HPDE6-E6E7 (cell line): ENCODE results near the gene MED12L.

ENCODE experiments used
- DNase-seq: peaks from one replicate; pipeline ENCODE4 v3.0.0; 2011; ENCODE audit warnings: missing footprints; ENCODE audit errors: extremely low spot score

Gene MED12L

DNA sequence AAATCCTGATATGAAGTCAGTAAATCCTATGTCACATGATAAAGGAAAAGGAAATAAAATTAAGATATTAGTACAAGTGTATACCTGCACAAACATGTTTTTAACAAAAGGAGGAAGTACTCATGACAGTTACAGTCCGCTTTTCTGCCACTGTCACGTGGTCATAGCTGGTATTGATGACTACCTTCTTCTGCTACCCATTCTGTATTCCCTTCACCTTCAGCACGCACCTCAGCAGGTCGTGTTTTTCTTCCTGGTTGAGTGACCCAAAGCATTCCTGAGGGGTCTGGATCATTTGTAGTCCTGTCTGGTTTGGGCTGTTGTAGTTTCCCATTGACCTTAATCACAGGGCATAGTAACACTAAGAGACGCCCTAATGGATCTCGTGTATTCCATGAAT lies 334.3 kb downstream of the MED12L start:
- DNase-seq, result no peak

DNA sequence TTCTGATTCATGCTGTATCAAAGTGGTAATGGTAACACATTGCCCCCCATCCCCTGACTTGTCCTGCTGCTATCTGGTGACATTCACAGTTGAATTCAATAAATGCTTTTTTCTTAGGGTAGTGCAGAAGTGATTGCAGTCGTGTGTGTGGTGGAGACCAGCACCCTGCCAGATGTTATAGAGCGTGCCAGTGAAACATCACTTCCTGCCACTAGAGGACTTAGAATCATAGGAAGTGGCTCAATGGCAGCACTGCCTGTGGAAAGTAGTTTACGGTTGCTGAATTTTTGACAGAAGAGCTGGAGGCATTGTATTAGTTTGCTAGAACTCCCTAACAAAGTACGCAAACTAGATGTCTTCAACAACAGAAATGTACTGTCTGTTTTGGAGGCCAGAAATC lies 336.5 kb downstream of the MED12L start:
- no peak for DNase-seq

DNA sequence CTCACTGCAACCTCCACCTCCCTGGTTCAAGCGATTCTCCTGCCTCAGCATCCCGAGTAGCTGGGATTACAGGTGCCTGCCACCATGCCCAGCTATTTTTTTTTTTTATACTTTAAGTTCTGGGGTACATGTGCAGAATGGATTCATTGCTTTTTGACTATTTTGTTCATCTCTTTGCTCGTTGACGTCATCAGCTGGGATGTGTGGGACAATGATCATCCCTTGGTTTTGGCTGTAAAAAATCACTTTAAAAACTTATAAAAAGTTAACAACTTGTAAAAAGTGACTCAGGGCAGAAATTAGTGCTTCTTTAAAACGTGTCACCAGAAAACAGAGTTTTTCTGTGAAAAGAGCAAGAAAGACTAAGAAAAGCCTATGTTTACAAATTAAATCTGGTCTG lies 337.6 kb downstream of the MED12L start:
- no peak for DNase-seq

DNA sequence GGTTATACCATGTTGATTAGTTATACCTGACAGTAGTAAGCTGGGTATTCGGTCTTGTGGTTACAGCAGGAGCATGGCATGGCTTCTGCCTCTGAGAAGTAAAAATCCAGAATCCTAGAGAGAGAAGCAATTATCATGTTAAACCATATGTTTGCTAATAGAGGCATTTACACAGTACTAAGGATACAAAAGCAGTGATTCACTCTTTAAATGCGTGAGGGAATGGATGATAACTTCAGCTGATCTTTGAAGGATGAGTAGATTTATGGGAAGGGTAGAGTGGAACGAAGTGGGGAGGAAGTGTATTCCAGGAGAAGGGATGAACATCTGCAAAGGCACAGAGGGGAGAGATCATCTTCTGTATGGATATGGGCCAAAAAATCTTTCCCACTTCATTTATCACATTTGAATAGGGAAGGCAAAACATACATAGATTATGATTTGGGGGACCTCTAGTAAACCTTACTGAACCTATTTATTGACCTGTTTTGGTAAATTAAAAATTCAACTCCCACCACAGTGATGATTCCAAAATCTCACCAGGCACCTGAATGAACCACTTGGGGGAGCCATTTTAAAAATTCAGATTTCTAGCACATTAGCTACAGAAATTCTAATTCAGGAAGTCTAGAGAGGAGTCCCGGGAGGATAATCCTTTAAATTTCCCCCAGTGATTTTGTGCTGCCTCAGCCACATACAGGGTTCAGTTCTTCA lies 340.3 kb downstream of the MED12L start:
- no peak for DNase-seq

DNA sequence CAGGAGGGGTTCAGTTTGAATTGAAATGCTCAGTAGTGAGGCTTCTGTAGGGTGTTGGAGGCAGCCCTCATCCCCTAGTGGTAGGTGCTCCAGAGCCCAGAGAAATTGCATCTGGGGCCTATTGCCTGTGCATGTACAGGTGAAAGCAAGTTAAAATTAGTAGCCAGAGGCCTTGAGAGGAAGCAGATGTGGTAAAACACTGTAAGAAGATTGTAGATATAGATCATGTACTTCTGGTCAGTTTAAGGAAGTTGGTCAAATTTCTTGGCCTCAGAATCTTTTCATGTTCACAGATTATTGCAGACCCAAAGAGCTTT lies 340.8 kb downstream of the MED12L start:
- no peak for DNase-seq

DNA sequence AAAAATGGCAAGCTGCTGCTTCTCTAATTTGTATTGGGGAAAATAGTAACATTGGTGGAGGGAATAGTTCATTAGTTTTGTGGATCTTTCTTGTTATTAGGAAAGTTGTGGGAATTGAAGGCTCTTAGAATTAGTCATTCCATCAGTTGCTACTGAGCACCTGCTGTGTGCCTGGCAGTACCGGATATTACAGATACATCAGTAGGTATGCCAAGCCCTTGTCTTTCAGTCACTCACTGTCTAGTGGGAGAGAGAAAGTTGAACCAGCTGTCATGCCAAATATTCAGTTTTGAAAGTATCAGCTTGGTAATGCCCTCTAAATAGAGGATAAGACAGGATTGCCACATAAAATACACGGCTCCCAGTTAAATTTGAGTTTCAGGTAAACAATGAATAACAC lies 342.9 kb downstream of the MED12L start:
- DNase-seq, result no peak

DNA sequence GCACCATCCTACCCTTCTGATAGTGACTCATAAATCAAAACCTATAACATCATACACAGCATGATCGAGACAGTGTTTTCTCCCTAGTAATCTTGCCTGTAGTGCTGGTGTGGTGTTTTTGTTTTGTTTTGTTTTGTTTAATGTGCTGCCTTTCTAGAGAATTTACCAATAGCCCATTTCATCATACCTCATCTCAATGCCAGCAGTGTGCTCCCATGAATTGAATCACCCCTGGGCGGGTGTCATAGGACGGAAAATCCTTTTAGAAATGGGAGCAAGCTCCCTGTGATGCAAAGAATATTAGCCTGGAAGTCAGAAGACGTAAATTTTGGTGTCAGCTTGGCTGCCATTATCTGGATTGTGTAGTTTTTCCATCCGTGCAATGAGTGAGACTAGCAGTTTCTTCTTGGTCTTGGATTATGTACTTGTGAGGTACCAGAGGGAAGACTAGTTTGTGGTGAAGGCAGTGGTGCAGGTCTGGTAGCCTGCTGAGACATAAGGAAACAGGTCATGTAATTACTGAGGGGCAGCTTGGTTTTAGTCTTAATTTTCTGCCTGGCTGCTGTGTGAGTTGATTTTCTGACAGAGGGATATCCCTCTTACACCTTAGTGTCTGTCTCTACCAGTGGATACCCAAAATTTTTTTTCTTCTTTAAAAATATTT lies 345.5 kb downstream of the MED12L start:
- no peak for DNase-seq

DNA sequence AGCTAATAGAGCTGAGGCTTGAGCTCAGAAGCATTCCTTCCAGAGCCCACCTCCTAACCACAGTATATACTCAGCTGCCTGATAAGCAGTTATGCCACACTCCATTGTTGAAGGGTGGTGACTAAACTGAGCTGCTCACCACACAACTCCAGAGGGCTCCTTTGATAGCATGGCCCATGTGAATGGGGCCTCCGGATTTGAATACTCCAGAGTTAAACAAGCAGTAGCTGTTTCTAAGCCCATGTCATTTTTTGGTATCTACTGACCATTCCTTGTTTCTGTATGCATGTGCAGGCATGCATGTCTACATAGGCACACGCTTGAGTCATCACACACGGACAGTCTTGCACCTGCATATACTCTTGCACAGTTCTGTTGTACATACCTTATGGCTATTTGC lies 346.5 kb downstream of the MED12L start:
- DNase-seq, result peak; percentile 62

DNA sequence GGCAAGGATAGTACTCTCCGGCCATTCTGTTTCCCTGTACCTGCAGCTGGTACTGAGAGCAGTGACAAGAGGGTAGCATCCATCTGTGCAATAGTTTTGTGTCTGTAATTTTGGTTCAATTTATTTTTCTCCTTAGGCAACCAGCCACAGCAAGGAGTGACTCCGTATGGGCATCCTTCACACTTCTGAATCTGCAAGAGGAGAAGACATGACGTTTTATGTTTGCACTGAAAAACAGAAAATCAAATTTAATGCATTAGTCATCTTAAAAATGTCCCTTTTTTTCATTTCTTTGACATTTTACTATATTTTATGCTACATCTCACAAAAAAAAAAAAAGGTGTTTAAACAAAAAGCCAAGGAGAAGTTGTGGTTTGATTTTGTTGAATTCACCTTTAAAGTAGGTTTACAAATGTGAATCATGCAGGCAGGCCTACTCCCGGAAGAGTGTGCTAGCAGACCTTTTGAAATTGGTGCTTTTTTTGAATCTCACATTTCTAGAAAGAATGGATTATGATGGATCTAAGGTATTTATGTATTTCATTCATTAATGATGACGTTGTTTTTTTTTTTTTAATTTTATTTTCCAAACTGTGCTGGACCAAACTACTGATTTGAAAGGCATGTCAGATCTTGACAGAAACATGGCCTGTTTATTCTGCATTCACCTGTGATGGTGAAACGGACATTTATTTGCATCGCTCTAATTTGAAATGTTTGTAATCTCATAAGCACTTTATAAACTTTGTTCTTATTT lies 347.3 kb downstream of the MED12L start:
- DNase-seq, result no peak

DNA sequence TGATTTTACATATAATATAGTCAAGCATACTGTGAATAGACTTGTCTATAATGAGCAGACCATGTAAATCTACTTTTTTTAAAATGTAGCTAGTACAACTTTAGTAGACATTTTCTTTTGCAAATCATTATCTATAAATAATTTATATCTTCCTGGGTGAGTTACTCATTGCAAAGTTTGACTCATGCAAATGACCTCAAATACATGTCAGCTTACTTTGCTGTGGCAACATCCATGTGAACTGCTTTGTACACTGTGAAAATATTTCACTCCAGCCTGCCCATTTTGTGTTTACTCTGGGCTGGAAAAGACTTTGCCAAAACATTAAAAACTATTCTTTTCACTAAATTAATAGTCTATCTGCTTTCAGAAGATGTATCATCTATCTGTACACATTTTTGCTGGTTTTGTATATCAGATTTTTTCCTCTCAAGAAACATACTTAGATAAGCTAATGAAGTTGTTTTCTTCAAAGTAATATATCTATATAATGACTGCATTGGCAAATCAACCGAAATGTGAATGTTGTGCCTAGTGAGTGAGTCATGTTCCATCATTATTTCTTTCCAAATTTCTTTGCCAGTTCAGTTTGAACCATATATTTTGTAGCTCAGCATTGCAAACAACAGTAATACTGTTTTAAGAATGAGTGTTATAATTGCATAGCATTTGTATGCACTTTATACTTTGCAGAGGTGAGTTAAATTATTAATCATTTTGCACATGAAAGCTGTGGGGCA lies 348.9 kb downstream of the MED12L start:
- DNase-seq, result peak; percentile 43

DNA sequence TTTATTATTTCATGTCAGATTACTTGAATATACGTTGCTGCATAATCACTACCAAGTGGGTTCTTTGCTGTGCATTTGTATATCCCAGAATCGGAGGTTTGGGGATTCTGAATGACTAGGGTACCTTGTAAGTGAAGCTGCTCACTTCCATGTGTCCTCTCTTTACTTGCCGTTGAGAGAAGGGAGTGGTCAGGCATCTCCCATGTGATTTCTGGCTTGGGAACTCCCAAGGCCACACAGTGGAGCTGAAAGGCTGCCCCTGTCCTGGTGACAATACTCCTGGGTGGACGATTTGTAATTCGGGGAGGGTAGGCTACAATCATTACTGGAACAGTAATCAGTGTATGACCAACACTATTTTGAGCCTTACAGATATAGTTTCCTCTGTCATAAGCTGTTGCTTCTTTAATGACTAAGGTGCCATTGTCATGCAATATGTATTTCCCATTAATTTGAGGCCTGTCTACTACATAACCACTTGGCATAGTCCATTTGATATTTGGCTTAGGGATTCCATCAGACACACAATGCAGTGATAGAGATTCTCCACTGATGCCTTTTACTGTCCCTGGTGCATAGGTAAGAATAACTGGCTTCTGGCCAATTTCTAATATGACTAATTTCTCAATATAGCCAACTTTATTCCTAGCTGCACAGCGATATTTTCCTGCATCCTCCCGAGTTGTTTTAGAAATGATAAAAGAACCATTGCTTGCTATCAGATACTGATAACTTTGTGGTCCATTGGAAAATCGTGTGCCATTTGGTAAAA lies 351.4 kb downstream of the MED12L start:
- DNase-seq, result no peak

DNA sequence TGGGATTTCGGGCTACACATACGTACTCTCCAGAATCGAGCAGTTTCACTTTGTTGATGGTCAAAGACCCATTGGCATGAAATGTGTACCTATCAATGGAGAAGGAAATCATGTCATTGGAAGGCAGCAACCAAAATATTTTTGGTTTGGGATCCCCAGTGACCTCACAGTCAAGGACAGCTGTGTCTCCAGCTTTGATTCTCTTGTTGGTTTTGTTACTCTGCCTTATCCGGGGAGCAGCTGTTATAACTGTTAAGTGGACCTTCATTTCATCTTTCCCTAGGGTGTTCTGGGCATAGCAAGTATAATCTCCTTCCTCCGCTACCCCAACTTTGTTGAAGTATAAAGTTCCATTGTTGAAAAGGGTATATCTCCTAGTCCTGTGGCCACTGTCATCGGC lies 352.4 kb downstream of the MED12L start:
- DNase-seq, result no peak

DNA sequence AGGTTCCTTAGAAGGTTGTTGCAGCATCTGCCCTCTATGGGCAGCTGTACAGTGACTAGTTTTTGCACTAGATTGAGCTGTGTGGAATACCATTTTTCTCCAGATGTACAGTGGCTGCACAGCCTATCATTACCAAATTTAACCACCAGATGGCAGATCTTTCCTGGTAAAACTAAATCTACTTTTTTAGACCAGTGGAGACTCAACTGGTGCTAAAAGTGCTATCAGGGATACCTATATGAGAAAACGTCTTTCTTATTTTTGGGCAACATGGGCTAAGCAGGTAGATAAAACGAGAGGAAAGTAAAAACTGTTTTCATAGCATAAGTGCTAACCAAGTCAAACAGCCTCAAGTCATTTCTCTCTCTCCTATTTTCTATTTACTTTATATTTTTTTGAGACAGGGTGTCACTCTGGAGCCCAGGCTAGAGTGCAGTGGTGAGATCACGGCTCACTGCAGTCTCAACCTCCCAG lies 354.2 kb downstream of the MED12L start:
- DNase-seq, result no peak

DNA sequence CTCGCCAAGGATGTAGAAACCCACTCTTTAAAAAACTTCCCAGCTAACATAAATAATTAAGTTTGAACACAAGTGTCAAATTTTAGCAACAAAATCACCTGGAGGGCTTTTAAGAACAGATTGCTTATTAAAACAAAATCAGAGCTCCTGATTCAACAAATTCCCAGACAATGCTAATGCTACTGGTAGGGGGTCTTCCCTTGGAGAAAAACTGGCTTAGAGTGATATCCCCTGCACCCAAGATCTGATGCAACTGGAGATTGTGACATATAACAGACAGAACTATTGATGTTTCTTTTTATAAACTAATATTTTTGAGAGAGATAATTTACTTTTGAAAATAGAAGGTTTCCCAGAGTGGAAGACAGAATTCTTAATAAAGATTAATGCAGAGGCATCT lies 355.5 kb downstream of the MED12L start:
- no peak for DNase-seq

DNA sequence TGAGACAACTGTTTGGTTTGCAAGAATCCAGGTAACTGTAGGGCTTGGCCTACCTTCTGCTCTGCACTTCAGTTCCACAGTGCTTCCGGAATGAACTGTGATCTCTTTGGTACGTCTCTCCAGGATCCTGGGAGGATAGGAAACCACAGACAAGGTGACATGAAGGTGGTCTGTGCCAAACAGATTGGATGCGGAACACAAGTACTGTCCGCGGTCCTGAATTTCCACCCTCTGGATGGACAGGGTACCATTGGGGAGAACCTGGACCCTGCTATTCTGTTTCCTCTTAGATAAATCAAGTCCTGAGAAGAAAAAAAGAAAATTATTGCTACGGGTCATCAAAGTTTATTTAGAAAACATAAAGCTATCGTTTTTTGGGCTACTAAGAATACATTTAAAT lies 358.1 kb downstream of the MED12L start:
- DNase-seq, result no peak

DNA sequence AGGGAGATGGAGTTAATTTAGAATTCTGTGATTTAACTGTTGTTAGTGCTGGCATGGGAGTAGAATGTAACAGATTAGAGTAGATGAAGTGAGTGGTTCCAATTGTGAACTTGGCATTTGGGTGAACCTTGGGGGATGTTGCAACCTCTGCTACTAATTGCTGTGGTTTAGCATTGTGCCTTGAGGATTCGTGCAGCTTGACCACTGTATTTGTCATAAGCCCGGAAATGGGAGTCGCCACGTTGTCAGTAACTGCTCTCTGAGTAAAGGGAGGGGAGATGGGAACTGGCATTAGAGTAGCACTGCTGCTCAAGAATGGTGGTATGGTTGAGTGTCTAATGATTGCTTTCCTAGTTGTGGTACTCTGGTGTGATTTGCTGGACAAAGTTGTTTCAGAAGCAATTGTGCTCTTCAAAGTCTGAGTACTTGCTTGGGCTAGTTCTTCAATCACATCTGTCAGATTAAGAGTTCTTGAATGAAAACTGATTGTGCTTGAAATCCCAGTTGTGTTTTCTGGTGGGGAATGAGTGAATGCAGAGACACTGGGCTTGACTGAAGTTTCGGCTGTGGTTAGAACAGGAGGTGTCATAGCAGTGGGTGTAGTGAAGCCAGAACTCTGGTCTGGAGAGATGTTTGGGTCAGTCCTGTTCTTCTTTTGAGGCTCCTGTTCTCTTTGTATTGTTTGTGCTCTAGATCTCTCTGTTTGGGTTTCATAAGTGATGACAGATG lies 360.0 kb downstream of the MED12L start:
- no peak for DNase-seq

DNA sequence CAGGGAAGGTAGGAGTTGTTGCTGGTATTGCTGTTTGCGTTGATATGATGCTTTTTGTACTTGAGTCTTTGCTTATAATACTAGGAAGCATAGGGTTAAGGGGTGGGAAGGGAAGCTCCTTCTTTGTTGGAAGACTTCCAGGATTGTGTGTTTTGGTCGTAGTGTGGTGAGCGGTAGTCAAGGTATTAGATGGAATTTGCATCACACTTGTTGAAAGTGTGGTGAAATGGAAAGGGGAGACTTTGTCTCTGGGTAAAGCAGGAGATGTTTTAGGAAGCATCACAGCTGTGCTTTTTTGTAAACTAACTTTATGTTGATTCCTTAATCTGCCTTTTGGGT lies 360.5 kb downstream of the MED12L start:
- no peak for DNase-seq

DNA sequence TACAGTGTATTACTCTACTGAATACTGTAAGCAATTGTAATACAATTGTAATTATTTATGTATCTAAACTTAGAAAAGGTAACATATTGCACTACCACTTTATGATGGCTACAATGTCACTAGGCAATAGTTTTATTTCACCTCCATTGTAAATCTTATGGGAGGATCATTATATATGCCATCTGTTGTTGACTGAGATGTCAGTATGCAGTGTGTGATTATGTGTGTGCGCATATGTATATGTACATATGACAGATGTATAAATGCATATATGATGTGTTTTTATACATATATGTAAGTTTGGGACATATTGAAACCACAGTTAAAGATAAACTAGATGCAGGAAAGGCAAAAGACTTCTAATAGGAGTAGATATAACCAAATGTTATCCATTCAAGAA lies 366.9 kb downstream of the MED12L start:
- no peak for DNase-seq

DNA sequence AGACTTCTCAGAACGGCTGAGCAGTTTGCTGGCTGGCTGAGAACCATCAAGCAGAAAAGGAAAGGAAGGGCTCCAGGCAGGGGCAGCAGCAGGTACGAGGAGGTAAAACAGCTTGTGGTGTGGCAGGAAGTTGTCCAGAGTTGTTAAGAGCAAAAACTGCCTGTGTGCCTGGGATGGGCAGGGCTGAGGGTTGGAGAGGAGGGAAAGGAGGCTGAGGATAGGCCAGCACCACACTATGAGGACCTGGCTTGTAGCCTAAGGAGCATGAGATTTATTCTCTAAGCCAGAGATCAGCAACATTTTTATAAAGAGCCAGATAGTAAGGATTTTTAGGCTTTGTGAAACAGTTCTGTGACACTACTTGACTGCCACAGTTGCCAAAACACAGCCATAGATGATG lies 367.4 kb downstream of the MED12L start:
- DNase-seq, result no peak

DNA sequence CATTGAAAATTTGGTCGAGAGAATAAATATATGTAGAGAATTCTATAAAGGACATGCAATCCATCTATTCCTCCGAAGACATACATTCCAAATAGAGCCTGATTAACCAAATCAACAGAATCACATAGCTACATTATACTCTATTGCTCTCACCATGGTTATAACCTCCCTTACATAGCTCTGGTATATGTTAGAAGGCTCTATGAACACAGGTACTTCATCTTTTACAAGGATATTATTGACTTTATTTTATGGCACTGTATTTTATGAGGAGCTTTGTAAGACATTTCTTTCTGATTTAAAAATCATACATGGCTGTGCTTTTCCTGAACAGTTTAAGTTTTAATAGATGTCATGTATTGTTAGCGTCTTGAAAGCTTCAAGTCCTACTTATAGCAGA lies 370.6 kb downstream of the MED12L start:
- no peak for DNase-seq

DNA sequence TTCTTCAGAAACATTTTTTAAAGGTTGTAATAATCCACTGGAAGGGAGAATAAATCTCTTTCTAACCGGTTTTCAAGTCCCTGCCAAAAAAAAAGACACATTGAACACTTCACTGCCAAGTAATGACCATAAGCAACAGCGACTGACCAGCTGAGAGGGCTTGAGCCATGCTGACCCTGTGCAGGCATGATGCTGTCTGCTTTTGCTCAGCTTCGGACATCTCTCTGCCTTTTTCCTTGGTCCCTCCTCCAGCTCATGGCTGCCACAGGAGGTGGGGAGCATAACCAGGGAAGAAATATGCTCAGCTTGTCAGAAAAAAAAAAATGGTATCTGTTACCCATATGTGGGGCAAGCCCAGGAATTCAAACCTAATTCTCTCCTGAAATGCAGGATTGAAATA lies 373.9 kb downstream of the MED12L start:
- DNase-seq, result no peak
